ENCODE measurements around the gene ZDHHC4.

ZDHHC4 gene

GRCh38 chr7:6589829-6590644 is 12.8 kb downstream of the ZDHHC4 start, which contains the start of gene INTS15 (continued):
- no peak for TF ChIP-seq PRDM2 (tag by site-specific recombination; IDR thresholded peaks at IDR 0.05; ENCODE audit: borderline replicate concordance)
- TF ChIP-seq ZNF416 (tag by site-specific recombination; IDR thresholded peaks at IDR 0.05) = no peak
- TF ChIP-seq ZFP41 (tag by site-specific recombination; IDR thresholded peaks at IDR 0.05; ENCODE audit: borderline replicate concordance) = no peak
- TF ChIP-seq ZNF121 (tag by site-specific recombination; IDR thresholded peaks at IDR 0.05) = peak; percentile 45; the same call in 1 of the 2 replicates
- TF ChIP-seq ZNF654 (tag by site-specific recombination; IDR thresholded peaks at IDR 0.05; ENCODE audit: low read depth) = no peak
- no peak for TF ChIP-seq ZNF426 (tag by site-specific recombination; IDR thresholded peaks at IDR 0.05)
- TF ChIP-seq MYNN (tag by site-specific recombination; IDR thresholded peaks at IDR 0.05; ENCODE audit: borderline replicate concordance) = no peak
- no peak for TF ChIP-seq KLF7 (tag by site-specific recombination; IDR thresholded peaks at IDR 0.05; ENCODE audit: borderline replicate concordance)
- TF ChIP-seq ZBTB17 (tag by site-specific recombination; IDR thresholded peaks at IDR 0.05) = 0 out of 2 replicates have a peak, but pooled peaks have one; percentile 27
- no peak for TF ChIP-seq ZFP3 (tag by site-specific recombination; IDR thresholded peaks at IDR 0.05; ENCODE audit: low read depth)
- no peak for TF ChIP-seq ZNF433 (tag by site-specific recombination; IDR thresholded peaks at IDR 0.05; ENCODE audit: low read depth)
- no peak for TF ChIP-seq ZNF629 (tag by site-specific recombination; IDR thresholded peaks at IDR 0.05)
- TF ChIP-seq ZBTB20 (tag by site-specific recombination; IDR thresholded peaks at IDR 0.05) = peak; percentile 99
- TF ChIP-seq ZNF26 (tag by site-specific recombination; IDR thresholded peaks at IDR 0.05) = no peak
- TF ChIP-seq CTCF (tag by site-specific recombination; IDR thresholded peaks at IDR 0.05) = peak; percentile 53
- 0 out of 2 replicates have a peak, but pooled peaks have one; percentile 22 for TF ChIP-seq ZBTB48 (tag by site-specific recombination; IDR thresholded peaks at IDR 0.05)
- TF ChIP-seq EGR2 (tag by site-specific recombination; IDR thresholded peaks at IDR 0.05; ENCODE audit: low read depth) = no peak
- TF ChIP-seq ZNF510 (tag by site-specific recombination; IDR thresholded peaks at IDR 0.05; ENCODE audit: insufficient replicate concordance) = no peak
- no peak for TF ChIP-seq ZNF585B (tag by site-specific recombination; IDR thresholded peaks at IDR 0.05)
- no peak for TF ChIP-seq ZNF157 (tag by site-specific recombination; IDR thresholded peaks at IDR 0.05)
- TF ChIP-seq REPIN1 (tag by site-specific recombination; IDR thresholded peaks at IDR 0.05; ENCODE audit: low read depth) = no peak
- TF ChIP-seq ZBTB21 (tag by site-specific recombination; IDR thresholded peaks at IDR 0.05) = no peak
- TF ChIP-seq ZNF175 (tag by site-specific recombination; IDR thresholded peaks at IDR 0.05) = no peak
- TF ChIP-seq ZBTB8A (tag by site-specific recombination; IDR thresholded peaks at IDR 0.05) = peak; percentile 73
- TF ChIP-seq ZNF843 (tag by site-specific recombination; IDR thresholded peaks at IDR 0.05) = no peak
- no peak for TF ChIP-seq FEZF1 (tag by site-specific recombination; IDR thresholded peaks at IDR 0.05)
- no peak for TF ChIP-seq ZNF792 (tag by site-specific recombination; IDR thresholded peaks at IDR 0.05)
- TF ChIP-seq ZNF747 (tag by site-specific recombination; IDR thresholded peaks at IDR 0.05) = no peak
- TF ChIP-seq HOXC10 (CRISPR knock-in tag; IDR thresholded peaks at IDR 0.05) = no peak
- peak; percentile 69; the same call in 1 of the 2 replicates for TF ChIP-seq ZNF660 (tag by site-specific recombination; IDR thresholded peaks at IDR 0.05)
- TF ChIP-seq HOXD13 (CRISPR knock-in tag; IDR thresholded peaks at IDR 0.05; ENCODE audit: borderline replicate concordance) = no peak
- no peak; the same call in 1 of the 2 replicates for TF ChIP-seq ZNF335 (tag by site-specific recombination; conservative IDR thresholded peaks at IDR 0.05)
- TF ChIP-seq ZNF394 (tag by site-specific recombination; IDR thresholded peaks at IDR 0.05; ENCODE audit: borderline replicate concordance) = no peak

Data from HEK293 (cell line).